ENCODE results near the gene C2CD4B. TPM values are rescaled to one million over a fixed set of nuclear protein-coding genes. Genes with fewer than 3 reads are reported as not detected.

Gene C2CD4B
- total RNA-seq, 3 donors from 2014 or later: 1.5 to 3.7 (median 3.2) TPM

GRCh38 chr15:62124176-62124972, 40.7 kb downstream of the C2CD4B start:
- intact Hi-C loops (cut with DNase I, micrococcal nuclease): no loop called here
- H3K36me3 ChIP-seq (ENCODE audit: low read depth): no peaks in the 10 kb centered on the region
- peaks cover 37% of the 10 kb centered on the region for H3K4me1 ChIP-seq (ENCODE audit: low read depth)
- H3K4me3 ChIP-seq: no peak overlapping the region
- TF ChIP-seq, protein P1, sequence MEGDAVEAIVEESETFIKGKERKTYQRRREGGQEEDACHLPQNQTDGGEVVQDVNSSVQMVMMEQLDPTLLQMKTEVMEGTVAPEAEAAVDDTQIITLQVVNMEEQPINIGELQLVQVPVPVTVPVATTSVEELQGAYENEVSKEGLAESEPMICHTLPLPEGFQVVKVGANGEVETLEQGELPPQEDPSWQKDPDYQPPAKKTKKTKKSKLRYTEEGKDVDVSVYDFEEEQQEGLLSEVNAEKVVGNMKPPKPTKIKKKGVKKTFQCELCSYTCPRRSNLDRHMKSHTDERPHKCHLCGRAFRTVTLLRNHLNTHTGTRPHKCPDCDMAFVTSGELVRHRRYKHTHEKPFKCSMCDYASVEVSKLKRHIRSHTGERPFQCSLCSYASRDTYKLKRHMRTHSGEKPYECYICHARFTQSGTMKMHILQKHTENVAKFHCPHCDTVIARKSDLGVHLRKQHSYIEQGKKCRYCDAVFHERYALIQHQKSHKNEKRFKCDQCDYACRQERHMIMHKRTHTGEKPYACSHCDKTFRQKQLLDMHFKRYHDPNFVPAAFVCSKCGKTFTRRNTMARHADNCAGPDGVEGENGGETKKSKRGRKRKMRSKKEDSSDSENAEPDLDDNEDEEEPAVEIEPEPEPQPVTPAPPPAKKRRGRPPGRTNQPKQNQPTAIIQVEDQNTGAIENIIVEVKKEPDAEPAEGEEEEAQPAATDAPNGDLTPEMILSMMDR (IDR thresholded peaks at IDR 0.05): no peak
- no peak for DNase-seq
- no peaks in the 10 kb centered on the region for H3K9me3 ChIP-seq
- ATAC-seq: peak; percentile 60

DNA sequence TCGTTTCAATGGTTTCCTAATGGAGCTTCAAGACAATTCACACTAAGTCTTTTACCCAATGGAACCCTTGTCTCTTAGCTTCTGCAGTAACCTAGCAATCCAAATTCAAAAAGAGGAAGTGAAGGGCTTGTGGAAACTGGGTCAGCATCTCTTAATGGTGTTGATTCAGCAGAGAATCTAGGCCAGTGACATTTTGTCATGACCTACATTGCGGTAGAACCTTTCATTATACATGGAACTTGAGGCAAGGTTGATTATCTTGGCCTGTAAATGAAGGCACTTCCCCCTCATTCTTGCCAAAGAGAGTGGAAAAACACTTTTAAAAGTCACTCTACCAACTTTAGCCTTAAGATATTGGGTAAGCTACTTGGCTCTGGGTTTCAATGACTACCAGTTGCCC, 42.8 kb downstream of the C2CD4B start:
- DNase-seq (no peak), ATAC-seq (no peak)
- no peaks in the 10 kb centered on the region for H3K9me3 ChIP-seq
- intact Hi-C loops (cut with DNase I, micrococcal nuclease): no loop called here
- H3K4me1 ChIP-seq (ENCODE audit: low read depth): peaks cover 45% of the 10 kb centered on the region
- TF ChIP-seq, protein P1 (IDR thresholded peaks at IDR 0.05): no peak
- H3K4me3 ChIP-seq: no peak overlapping the region
- H3K36me3 ChIP-seq (ENCODE audit: low read depth): no peaks in the 10 kb centered on the region

DNA sequence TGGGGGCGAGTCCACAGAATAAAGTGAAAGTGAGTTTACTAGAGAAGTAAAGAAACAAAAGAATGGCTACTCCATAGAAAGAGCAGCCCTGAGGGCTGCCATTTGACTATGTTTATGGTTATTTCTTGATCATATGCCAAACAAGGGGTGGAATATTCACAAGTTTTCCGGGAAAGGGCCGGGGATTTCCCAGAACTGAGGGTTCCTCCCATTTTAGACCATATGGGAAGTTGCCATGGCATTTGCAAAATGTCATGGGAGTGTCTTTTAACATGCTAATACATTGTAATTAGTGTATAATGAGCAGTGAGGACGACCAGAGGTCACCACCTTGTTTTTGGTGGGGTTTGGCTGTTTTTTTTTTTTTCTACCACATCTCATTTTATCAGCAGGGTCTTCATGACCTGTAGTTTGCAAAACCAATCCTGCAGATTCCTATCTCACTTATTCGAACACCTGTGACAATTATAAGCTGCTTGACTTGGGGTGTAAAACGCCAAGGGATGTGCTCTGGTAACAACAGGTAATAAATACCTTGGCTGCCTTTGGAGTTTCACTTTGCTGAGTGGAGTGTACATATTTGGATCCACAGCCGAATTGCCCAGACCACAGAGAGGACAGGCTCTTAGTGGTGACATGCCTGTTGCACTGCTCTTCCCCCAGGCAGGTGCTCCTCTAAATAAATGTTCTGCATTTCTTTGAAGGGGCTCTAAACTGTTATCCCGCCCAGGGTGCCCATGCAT, 43.6 kb downstream of the C2CD4B start:
- DNase-seq (no peak), ATAC-seq (peak; percentile 6)
- TF ChIP-seq, protein P1 (IDR thresholded peaks at IDR 0.05): no peak
- Histone ChIP-seq H3K4me1 (ENCODE audit: low read depth) (peaks cover 47% of the 10 kb centered on the region), H3K36me3 (ENCODE audit: low read depth) (no peaks in the 10 kb centered on the region), H3K4me3 (no peak overlapping the region), H3K9me3 (no peaks in the 10 kb centered on the region)
- intact Hi-C loops (cut with DNase I, micrococcal nuclease): no loop called here

- Histone ChIP-seq H3K4me3 (no peak overlapping the region), H3K4me1 (ENCODE audit: low read depth) (peaks cover 47% of the 10 kb centered on the region), H3K9me3 (no peaks in the 10 kb centered on the region), H3K36me3 (ENCODE audit: low read depth) (no peaks in the 10 kb centered on the region)
- no peak for DNase-seq
- no peak for ATAC-seq
- TF ChIP-seq, protein P1 (IDR thresholded peaks at IDR 0.05): no peak
- intact Hi-C loops (cut with DNase I, micrococcal nuclease): no loop called here
These were observed 44.3 kb downstream of the C2CD4B start for GRCh38 chr15:62120776-62121175.

DNA sequence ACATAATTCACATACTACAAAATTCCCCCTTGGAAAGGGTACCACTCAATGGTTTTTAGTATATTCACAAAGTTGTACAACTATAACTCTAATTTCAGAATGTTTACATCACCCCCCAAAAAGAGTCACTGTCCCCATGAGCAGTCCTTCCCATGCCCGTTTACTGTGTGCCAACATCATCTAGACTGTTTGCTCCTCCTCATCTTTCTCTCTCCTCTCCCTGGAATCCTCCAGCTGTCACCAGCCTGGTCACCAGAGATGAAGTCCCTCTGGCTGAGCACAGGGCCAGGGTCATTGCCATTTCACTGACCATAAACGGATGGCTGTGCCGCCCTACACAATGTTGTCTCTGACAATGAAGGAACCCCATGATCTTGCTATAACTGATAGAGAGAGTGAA, 45.2 kb downstream of the C2CD4B start:
- H3K4me1 ChIP-seq (ENCODE audit: low read depth): peaks cover 41% of the 10 kb centered on the region

More for the DNA sequence above, 45.2 kb downstream of the C2CD4B start:
- H3K36me3 ChIP-seq (ENCODE audit: low read depth): no peaks in the 10 kb centered on the region
- intact Hi-C loops (cut with DNase I, micrococcal nuclease): no loop called here
- TF ChIP-seq, protein P1 (IDR thresholded peaks at IDR 0.05): no peak
- H3K9me3 ChIP-seq: no peaks in the 10 kb centered on the region
- H3K4me3 ChIP-seq: no peak overlapping the region
- ATAC-seq: no peak
- DNase-seq: no peak
